Eye (tissue), 1 donor: ENCODE data around the gene NEURL1.
"Not testable (repeated sequence)": the region's sequence is repeated elsewhere in the genome, so short reads cannot be mapped to it uniquely, and the experiment has no call there.

Experiments used
- DNase-seq: peaks from one replicate; pipeline ENCODE4 v3.0.0-alpha.2; 2015

The NEURL1 gene

GRCh38 chr10:103495321-103495720 lies 1.8 kb downstream of the NEURL1 start:
- no peak for DNase-seq

GRCh38 chr10:103497161-103497915 lies 3.8 kb downstream of the NEURL1 start:
- DNase-seq, result no peak

- no peak for DNase-seq
These were observed 5.6 kb downstream of the NEURL1 start for GRCh38 chr10:103498936-103499638.

GRCh38 chr10:103499881-103500280 lies 6.4 kb downstream of the NEURL1 start:
- no peak for DNase-seq

- no peak for DNase-seq
These were observed 7.0 kb downstream of the NEURL1 start for GRCh38 chr10:103500481-103500880.

GRCh38 chr10:103501186-103501585 lies 7.7 kb downstream of the NEURL1 start:
- no peak for DNase-seq

GRCh38 chr10:103502849-103503660 lies 9.6 kb downstream of the NEURL1 start:
- DNase-seq, result peak; percentile 63

GRCh38 chr10:103503777-103504176 lies 10.3 kb downstream of the NEURL1 start:
- DNase-seq, result not testable (repeated sequence)

- no peak for DNase-seq
These were observed 10.8 kb downstream of the NEURL1 start for GRCh38 chr10:103504181-103504783.

- DNase-seq, result no peak
These were observed 12.6 kb downstream of the NEURL1 start for GRCh38 chr10:103506061-103506460.

- no peak for DNase-seq
These were observed 14.0 kb downstream of the NEURL1 start for GRCh38 chr10:103507235-103508191.

GRCh38 chr10:103510046-103510685 lies 16.7 kb downstream of the NEURL1 start:
- DNase-seq, result no peak

- no peak for DNase-seq
These were observed 17.6 kb downstream of the NEURL1 start for GRCh38 chr10:103510791-103511752.

GRCh38 chr10:103512166-103512565 lies 18.7 kb downstream of the NEURL1 start:
- DNase-seq, result no peak

- no peak for DNase-seq
These were observed 19.3 kb downstream of the NEURL1 start for GRCh38 chr10:103512591-103513379.

GRCh38 chr10:103513380-103514060 lies 20.0 kb downstream of the NEURL1 start:
- no peak for DNase-seq

GRCh38 chr10:103514244-103514643 lies 20.7 kb downstream of the NEURL1 start:
- no peak for DNase-seq

- no peak for DNase-seq
These were observed 24.0 kb downstream of the NEURL1 start for GRCh38 chr10:103517234-103518085.
